ENCODE results near the gene TNIP1. TPM values are rescaled to one million over a fixed set of nuclear protein-coding genes. Genes with fewer than 3 reads are reported as not detected.

The TNIP1 gene
- total RNA-seq, 1 donor from 2014 or later = 512 TPM

DNA sequence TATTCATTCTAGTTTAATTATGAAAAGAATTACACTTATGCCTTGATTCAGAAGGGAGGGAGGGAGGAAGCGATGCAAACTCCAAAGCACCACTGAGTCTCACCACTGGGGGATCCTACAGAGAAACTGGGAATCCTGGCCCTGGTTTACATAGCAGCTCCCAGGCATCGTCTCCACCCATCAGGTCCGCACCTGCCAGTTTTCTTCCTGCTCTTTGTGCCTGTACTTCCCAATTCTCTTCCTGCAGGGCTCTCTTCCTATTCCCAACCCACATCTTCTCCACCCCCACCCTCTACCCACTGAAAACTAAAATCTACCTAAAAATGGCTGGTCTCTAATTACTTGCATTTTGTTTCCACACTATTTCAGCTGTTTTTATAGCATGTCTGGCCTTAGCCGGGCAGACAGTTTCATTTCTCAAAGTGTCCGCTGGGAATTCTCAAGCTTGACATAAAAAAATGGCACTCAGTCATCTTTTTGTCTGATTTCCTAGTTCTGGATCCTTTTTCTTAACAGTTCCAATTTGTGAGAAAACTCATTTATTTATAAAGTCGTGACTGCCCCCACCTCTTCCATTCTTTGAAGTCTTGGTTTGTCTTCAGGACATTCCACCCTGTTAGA lies 1.6 kb upstream of the TNIP1 start:
- peak overlapping the region; percentile 90 for H3K27ac Mint-ChIP-seq

GRCh38 chr5:151081431-151082281 lies 822 bp upstream of the TNIP1 start:
- peaks cover 42% of the 10 kb centered on the region for H3K36me3 Mint-ChIP-seq (ENCODE audit: low read depth)
- H3K27ac Mint-ChIP-seq = peak overlapping the region; percentile 90
- no peaks in the 10 kb centered on the region for H3K9me3 Mint-ChIP-seq
- DNase-seq (no peak), ATAC-seq (ENCODE audit: low read depth) (no peak)
- no peak for TF ChIP-seq CTCF (IDR thresholded peaks at IDR 0.05)
- peaks cover 88% of the 10 kb centered on the region for H3K4me1 Mint-ChIP-seq
- no peaks in the 10 kb centered on the region for H3K27me3 Mint-ChIP-seq
- CTCF ChIA-PET = interaction anchor here (0.9 to 4.8 kb wide), 4 partner anchors 20 to 33 kb away, joined by 3 to 30 read pairs (median 5); no protein-coding TSS in a partner anchor
- H3K4me3 Mint-ChIP-seq = peak overlapping the region; percentile 93
- POLR2A ChIA-PET = interaction anchor here (0.6 to 11.0 kb wide), 16 partner anchors 10 to 670 kb away, joined by 3 to 242 read pairs (median 9); partner anchors contain the start of genes ANXA6, CCDC69, CD74 and GM2A
- intact Hi-C loops (cut with micrococcal nuclease) = loop anchor here (1.0 to 10.0 kb wide), 3 partner anchors 13 to 693 kb away; partner anchors contain the start of genes G3BP1 and GM2A

More for the DNA sequence above, 1.6 kb upstream of the TNIP1 start:
- intact Hi-C loops (cut with micrococcal nuclease) = loop anchor here (5.0 to 10.0 kb wide), 2 partner anchors 170 to 692 kb away; partner anchors contain the start of genes G3BP1 and GM2A
- no peaks in the 10 kb centered on the region for H3K27me3 Mint-ChIP-seq
- no peak for DNase-seq
- peaks cover 88% of the 10 kb centered on the region for H3K4me1 Mint-ChIP-seq
- CTCF ChIA-PET = interaction anchor here (0.9 to 4.8 kb wide), 5 partner anchors 20 to 43 kb away, joined by 3 to 30 read pairs (median 4); no protein-coding TSS in a partner anchor
- POLR2A ChIA-PET = interaction anchor here (0.5 to 11.0 kb wide), 19 partner anchors 9 to 1081 kb away, joined by 3 to 242 read pairs (median 5); partner anchors contain the start of genes ANXA6 and CCDC69
- H3K36me3 Mint-ChIP-seq (ENCODE audit: low read depth) = peaks cover 36% of the 10 kb centered on the region
- H3K9me3 Mint-ChIP-seq = no peaks in the 10 kb centered on the region
- no peak for ATAC-seq (ENCODE audit: low read depth)
- no peak for TF ChIP-seq CTCF (IDR thresholded peaks at IDR 0.05)
- H3K4me3 Mint-ChIP-seq = peak overlapping the region; percentile 93

DNA sequence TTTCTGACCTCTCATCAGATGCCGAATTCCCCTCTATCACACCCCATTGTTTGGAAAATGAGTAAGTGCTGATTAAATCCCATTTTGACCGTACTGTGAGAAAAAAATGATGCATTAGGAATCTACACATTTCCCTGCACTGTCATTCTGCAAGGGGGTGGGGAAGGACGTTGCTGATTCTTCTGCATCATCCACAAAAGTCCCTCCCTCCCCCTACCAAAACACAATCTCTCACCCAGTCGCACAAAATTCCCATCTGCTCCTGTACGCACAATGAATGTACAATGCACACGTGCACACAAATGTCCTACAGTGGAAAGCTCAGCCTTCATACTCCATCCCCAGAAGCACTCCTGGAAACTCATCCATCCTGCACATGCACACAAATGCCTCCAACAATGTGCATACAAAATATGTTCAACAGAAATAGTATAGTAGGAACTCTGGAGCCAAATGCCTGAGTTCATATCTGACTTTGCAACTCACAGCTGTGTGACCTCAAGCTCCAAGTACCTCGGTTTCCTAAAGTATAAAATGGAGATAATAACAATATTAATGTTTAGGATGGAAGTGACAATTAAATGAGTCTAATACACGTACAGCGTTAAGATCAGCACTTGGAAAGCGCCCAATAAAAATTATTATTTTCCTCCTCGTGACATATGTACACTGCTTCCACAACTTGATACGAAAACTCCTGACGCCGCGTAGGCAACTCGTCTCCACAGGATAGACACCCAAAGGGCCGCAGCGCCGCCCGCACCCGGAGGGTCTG lies 809 bp downstream of the TNIP1 start:
- intact Hi-C loops (cut with micrococcal nuclease) = loop anchor here (5.0 to 10.0 kb wide), 2 partner anchors 172 to 695 kb away; partner anchors contain the start of genes G3BP1 and GM2A
- no peak for ATAC-seq (ENCODE audit: low read depth)

More for the DNA sequence above, 809 bp downstream of the TNIP1 start:
- Mint-ChIP-seq H3K9me3 (no peaks in the 10 kb centered on the region), H3K27me3 (no peaks in the 10 kb centered on the region), H3K27ac (peak overlapping the region; percentile 94), H3K4me1 (peaks cover 88% of the 10 kb centered on the region), H3K4me3 (peak overlapping the region; percentile 93), H3K36me3 (ENCODE audit: low read depth) (peaks cover 55% of the 10 kb centered on the region)
- ChIA-PET CTCF (interaction anchor here (1.1 to 2.7 kb wide), 5 partner anchors 12 to 46 kb away, joined by 3 to 18 read pairs (median 3); no protein-coding TSS in a partner anchor), POLR2A (interaction anchor here (0.7 to 11.0 kb wide), 18 partner anchors 10 to 668 kb away, joined by 3 to 242 read pairs (median 10); partner anchors contain the start of genes ANXA6, CCDC69, CD74 and GM2A)
- TF ChIP-seq CTCF (IDR thresholded peaks at IDR 0.05) = no peak
- DNase-seq = no peak
